Measurements from ENCODE around the gene LGALS7B.
"Not testable (repeated sequence)": the region's sequence is repeated elsewhere in the genome, so short reads cannot be mapped to it uniquely, and the experiment has no call there.

DNA sequence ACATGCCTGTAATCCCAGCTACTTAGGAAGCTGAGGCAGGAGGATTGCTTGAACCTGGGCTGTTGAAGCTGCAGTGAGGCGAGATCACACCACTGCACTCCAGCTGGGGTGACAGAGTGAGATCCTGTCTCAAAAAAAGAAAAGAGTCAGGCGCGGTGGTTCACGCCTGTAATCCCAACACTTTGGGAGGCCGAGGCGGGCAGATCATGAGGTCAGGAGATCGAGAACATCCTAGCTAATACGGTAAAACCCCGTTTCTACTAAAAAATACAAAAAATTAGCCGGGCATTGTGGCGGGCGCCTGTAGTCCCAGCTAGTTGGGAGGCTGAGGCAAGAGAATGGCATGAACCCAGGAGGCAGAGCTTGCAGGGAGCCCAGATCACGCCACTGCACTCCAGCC lies 6.8 kb upstream of the LGALS7B start:
- TF ChIP-seq CTCF (IDR thresholded peaks at IDR 0.05; ENCODE audit: insufficient read depth, low read depth, low read length); EZH2 (IDR thresholded peaks at IDR 0.05; ENCODE audit: insufficient read depth, low read length): not testable (repeated sequence)
